ENCODE measurements around the gene PPM1L.

DNA sequence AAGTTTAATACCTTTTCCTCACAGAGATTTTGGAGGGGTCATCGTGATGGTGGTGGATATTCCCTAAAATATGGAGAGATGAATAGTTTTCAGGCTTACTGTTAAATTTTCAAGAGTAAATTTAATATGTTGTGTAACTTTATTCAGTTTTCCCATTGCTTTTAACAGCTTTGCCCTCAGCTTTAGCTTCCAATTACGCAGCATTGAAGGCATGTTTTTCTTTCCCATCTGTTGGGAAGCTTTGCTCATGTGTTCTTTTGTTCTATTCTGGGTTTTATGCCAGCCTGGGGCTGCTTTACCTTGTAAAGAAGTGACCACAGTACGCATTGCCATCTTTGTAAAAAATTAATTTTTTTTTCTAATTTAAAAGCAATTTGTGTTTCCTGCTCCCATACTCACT is 197.7 kb downstream of the PPM1L start:
- TF ChIP-seq, protein P1, sequence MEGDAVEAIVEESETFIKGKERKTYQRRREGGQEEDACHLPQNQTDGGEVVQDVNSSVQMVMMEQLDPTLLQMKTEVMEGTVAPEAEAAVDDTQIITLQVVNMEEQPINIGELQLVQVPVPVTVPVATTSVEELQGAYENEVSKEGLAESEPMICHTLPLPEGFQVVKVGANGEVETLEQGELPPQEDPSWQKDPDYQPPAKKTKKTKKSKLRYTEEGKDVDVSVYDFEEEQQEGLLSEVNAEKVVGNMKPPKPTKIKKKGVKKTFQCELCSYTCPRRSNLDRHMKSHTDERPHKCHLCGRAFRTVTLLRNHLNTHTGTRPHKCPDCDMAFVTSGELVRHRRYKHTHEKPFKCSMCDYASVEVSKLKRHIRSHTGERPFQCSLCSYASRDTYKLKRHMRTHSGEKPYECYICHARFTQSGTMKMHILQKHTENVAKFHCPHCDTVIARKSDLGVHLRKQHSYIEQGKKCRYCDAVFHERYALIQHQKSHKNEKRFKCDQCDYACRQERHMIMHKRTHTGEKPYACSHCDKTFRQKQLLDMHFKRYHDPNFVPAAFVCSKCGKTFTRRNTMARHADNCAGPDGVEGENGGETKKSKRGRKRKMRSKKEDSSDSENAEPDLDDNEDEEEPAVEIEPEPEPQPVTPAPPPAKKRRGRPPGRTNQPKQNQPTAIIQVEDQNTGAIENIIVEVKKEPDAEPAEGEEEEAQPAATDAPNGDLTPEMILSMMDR (IDR thresholded peaks at IDR 0.05; ENCODE audit: low read depth, low read length), result no peak
- TF ChIP-seq EZH2phosphoT487 (IDR thresholded peaks at IDR 0.05; ENCODE audit: low read depth), result no peak
